IPS-18c (cell line): Measurements from ENCODE around the gene TMEM267.
"Not testable (repeated sequence)": the region's sequence is repeated elsewhere in the genome, so short reads cannot be mapped to it uniquely, and the experiment has no call there.

Experiments
- H3K4me3 ChIP-seq: 2 replicates; pipeline ENCODE4 v1.7.0; 2013; ENCODE audit warnings: low read depth, mild to moderate bottlenecking, low read length, moderate library complexity; ENCODE audit not compliant: insufficient read depth
- H3K9me3 ChIP-seq: one replicate; pipeline ENCODE4 v1.6.1; 2013; ENCODE audit warnings: mild to moderate bottlenecking, low read length, moderate library complexity; ENCODE audit not compliant: control insufficient read depth, insufficient read depth

TMEM267 gene, protein sequence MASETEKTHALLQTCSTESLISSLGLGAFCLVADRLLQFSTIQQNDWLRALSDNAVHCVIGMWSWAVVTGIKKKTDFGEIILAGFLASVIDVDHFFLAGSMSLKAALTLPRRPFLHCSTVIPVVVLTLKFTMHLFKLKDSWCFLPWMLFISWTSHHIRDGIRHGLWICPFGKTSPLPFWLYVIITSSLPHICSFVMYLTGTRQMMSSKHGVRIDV

DNA sequence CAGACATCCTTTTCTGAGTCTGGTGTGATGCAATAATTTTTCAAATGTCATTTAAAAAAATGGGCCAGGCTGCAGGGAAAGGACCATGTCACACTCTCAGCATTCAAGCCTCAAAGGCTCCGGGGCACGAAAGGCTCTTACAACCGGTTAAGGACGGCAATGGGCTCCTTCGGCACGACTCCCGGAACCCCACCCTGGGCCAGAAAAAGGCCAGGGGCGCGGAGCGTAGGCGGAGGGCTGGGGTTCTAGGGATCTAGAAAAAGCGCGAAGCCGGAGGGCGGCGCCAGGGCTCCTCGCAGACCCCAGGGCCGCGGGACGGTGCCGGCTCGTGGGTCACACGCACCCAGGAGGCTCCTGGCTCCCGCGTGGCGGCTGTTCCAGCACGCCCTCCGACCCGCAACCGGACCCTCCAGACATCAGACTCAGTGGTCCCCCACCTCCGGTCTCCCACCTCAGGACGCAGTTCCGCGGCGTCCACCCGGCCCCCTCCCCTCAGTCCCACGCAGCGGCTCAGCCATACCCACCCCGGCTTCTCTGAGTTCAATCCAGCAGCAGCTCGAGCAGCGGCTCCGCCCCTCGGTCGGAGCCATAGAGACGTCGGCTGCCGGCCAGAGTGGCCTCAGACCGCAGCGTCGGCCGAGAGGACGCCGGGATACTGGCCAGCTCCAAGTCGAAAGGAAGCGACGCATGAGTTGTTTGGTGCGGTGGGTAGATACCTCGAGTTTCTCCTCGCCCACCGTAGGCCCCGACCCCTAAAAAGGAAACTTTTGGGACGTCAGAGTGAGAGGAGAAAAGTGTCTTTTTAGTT is at the start of gene TMEM267:
TMEM267 (minus strand) TSS at position 568 of the 808 bp plus-strand sequence. CDS start 29,896 bp downstream, outside the sequence.
- H3K4me3 ChIP-seq, result peak within 1 kb of the TSS; percentile 95
- no peaks in the 10 kb centered on the region for H3K9me3 ChIP-seq

DNA sequence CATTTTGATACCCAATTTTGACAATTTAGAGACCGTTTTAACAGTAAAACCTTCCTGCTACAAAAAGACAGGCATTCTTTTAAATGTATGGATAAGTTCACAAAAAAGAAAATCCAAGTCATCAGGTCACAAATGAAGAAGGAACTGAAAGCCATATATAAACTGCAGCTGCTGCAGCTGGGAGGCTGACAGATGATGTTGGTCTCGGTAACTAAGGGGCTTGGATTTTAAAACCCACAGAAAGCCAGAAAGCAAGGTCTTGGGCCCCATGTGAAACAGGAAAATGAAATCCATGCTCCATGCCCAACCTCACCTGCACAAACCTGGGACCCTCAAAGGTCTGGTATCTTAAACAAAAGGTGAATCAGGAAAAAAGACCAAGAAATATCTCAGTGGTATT is 47.0 kb upstream of the TMEM267 start:
- no peak overlapping the region for H3K4me3 ChIP-seq
- H3K9me3 ChIP-seq, result no peaks in the 10 kb centered on the region

DNA sequence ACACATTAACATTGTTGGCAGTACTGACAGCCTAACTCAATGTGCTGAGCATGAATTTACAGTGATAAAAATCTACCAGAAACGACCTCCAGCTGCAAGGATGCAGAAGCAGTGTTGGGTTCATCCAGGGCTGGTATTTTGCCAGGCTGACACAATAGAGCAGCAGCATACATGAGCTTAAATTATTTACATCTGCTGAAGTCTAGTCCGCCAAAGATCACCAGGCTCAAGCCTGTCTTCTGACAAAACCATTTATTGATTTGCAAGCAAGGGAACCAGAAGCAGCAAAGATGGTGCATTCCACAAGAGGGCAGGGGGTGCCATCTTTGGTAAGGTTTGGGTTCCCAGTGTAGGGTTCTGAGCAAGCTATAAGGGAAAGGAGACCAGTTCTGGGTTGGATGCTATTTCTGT is 40.0 kb upstream of the TMEM267 start:
- no peaks in the 10 kb centered on the region for H3K9me3 ChIP-seq
- H3K4me3 ChIP-seq, result no peak overlapping the region

DNA sequence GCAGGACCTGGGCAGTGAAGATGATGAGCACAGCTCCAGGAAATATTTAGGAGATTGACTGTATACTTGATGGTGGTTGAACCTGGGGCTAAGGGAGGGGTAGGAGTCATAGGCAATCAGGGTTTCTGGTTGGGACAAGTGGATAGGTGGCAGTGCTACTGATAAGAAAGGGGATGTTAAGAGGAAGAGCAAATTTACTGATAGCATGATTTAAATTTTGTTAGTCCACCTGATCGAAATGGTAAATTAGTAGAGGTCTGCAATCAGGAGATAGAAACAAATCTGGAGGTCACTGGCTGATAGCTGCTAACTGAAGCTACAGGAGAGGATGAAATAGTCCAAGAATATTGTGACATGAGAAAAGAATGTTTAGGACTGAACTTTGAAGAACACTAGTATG is 37.0 kb upstream of the TMEM267 start:
- Histone ChIP-seq H3K4me3 (no peak overlapping the region), H3K9me3 (no peaks in the 10 kb centered on the region)

DNA sequence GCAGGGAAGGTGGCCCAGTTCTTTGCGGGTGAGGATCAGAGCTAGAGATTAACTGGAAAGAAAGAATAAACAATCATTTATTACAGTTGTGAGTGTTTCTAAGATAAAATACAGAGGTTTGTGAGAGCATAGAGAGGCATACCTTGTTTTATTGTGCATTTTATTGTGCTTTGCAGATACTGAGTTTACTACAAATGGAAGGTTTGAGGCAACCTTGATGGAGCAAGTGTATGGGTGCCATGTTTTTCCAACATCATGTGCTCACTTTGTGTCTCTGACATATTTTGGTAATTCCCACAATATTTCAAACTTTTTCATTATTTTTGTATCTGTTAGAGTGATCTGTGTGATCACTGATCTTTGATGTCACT is 32.0 kb upstream of the TMEM267 start:
- no peaks in the 10 kb centered on the region for H3K9me3 ChIP-seq
- H3K4me3 ChIP-seq, result peak overlapping the region; percentile 68; the same call in 1 of the 2 replicates

DNA sequence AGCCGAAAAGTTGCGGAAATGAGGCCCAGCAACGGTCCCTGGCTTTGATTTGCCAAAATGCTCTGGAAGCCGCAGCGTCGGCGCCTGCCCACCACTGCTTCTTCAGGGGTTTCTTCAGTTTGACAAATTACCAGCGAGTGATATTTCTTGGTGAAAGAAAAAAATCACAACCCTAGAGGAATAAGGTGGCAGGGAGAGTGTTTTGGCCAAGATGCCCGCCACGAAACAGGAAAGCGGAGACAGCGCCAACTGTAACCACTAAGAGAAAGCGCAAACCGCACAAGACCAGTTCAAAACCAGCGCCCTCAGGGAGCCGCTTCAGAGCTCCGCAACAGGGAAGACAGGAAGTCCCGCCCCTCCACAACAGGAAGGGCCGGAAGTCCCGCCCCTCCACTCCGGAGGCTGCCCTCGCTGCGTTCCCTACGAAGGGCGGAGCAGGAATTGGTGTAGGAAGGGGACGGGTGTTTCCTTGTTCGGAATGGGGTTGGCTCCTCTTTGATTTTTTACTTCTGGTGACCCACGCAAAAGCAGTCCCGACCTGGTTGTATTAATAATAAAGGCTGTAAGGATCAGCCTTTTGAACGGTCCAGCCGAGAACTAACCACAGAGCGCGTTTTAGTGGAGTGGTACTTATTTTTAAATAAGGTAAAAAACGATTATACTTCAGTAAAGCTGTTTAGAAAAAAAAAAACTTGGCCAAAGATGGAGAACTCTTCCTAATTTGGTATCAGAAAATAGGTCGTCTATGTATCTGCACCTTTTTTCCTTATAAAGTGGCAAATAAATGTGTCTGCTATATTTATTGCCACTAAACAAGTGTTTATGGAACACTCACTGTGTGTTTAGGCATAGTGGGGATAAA is 31.4 kb upstream of the TMEM267 start, which contains the start of gene C5orf34:
C5orf34 (minus strand) TSS at position 333 of the 862 bp plus-strand sequence. CDS start 5,809 bp downstream, outside the sequence.
- no peaks in the 10 kb centered on the region for H3K9me3 ChIP-seq
- H3K4me3 ChIP-seq, result peak within 1 kb of the TSS; percentile 68

DNA sequence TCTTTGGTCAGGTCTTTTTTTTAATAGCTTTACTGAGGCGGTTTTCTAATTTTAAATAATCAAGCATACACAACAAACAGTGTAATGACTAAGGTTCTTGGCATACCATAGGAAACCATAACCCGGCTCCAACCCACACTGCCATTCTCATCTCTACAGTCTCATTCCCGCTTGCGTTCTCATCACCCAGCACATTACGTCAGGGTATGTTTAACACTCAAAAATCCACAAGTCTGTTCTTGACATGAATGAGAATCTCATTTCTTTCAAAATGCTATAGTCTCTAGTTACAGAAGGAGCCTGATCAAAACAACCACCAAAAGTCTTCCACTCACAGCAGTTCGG is 30.8 kb upstream of the TMEM267 start:
- H3K9me3 ChIP-seq, result no peaks in the 10 kb centered on the region
- H3K4me3 ChIP-seq, result peak overlapping the region; percentile 68

DNA sequence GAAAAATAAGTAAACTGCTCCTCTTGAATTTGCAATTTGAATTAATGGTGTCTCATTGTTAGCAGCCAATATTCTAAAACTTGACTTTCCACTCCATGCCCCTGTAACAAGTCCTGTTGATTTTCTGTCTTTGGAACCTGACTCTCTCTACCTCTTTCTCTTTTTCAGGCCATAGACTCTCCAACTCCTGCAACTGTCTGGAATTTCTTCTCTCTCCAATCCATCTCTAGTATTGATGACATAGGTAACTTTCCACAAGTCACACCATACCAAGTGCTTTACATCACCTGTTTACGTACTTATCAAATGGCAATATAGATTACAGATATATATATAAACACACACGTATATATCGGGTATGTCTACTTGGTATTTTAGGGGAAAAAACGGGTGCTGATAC is 30.4 kb upstream of the TMEM267 start:
- Histone ChIP-seq H3K9me3 (no peaks in the 10 kb centered on the region), H3K4me3 (peak overlapping the region; percentile 68)

DNA sequence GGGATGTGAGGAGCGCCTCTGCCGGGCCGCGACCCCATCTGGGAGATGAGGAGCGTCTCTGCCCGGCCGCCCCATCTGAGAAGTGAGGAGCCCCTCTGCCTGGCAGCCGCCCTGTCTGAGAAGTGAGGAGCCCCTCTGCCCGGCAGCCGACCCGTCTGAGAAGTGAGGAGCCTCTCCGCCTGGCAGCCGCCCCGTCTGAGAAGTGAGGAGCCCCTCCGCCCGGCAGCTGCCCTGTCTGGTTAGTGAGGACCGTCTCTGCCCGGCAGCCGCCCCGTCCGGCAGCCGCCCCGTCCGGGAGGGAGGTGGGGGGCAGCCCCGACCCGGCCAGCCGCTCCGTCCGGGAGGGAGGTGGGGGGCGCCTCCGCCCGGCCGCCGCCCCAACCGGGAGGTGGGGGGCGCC is 27.4 kb upstream of the TMEM267 start:
- not testable (repeated sequence) for H3K4me3 ChIP-seq, H3K9me3 ChIP-seq

DNA sequence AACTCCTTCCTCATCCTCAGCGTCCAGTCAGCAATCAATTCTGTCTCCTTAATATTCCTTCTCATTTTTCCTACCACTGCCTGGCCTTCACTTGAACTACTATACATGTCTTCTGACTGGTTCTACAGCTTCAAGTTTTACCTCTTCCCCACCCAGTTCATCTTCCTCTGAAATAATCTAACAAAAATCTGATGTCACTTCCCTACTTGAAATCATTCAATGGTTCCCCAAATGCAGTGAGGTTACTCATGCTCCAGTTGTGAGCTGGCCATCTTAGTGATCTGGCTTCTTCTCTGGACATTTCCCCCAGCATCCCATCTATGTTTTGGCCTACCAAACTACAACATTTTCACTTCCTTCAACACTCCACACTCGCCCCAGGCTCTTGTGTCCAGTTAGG is 14.9 kb upstream of the TMEM267 start:
- Histone ChIP-seq H3K4me3 (no peak overlapping the region), H3K9me3 (no peaks in the 10 kb centered on the region)

DNA sequence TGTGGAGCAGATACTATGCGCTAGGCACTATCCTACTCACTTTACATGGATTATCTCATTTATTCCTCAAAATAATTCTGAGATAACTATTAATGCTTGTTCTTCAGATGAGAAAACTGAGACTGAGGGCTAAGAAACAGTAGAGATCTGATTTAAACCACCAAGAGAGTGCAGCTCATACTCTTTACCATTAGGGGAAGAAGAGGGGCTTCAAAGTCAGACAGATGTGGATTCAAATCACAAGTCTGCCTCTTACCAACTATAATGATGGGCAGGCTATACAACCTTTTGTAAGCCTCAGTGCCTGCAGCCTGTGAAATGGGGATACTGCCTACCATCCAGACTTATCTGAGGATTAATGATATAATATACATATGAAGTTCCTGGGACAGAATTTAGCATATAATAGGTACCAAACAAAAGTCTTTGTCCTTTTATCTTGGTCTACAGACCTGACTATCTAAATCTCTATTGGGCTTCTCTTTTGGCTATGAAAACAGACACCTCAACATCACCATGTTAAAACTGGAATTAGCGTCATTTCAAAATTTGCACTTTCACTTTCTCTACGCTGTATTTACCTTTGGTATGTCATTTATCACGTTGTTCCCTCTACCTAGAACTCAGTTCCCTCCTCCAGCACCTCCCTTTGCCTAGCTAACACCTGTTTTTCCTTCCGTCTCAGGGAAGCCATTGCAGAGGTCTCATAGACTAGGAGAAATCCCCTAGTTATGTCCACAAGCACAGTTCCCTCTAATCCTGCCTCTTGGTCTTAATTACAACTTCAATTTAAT is 13.8 kb upstream of the TMEM267 start:
- Histone ChIP-seq H3K4me3 (no peak overlapping the region), H3K9me3 (no peaks in the 10 kb centered on the region)

DNA sequence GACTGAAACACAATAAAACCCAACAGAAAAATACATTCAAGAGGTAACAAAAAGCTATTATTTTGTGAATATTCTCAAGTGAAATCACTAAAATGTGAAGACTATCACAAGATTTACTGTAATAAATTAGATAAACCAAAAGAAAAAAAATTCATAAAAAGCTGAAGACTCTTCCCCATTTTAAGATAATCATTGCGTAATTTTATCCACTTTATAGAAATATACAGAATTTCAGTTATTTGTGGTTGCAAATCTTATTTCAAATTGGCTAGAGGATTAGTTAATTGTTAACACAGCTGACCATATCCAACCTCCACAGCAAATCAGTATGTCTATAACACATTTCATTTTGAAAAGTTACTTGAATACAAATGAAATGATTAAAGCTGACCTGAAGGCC is 7.7 kb upstream of the TMEM267 start:
- Histone ChIP-seq H3K4me3 (no peak overlapping the region), H3K9me3 (no peaks in the 10 kb centered on the region)

DNA sequence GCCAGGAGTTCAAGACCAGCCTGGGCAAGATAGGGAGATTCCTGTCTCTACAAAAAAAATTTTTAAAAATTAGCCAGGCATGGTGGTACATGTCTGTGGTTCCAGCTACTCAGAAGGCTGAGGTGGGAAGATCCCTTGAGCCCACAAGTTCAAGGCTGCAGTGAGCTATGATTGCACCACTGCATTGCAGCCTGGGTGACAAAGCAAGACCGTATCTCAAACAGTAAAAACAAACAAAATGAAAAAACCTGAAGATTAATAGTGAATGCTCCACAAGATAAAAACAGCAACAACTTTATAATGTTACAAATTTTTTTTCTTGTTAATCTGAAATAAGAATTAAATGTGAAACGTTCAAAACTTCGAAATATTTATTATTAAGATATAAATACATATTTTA is 2.7 kb upstream of the TMEM267 start:
- Histone ChIP-seq H3K4me3 (no peak overlapping the region), H3K9me3 (no peaks in the 10 kb centered on the region)

DNA sequence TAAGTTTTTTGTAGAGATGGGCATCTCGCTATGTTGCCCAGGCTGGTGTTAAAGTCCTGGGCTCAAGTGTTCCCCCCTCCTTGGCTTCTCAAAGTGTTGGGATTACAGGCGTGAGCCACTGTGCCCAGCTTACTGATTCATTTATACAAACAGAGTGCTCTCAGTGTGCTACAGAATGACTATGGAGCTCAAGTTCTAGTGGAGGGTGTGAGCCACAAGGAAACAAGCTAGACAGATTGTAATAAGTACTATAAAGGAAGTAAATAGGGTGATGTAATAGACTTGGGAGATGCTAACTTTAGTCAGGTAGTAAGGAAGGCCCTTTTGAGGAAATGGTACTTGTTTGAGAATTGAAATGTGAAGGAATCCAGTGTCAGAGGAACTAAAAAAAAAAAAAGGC is 1.7 kb upstream of the TMEM267 start:
- Histone ChIP-seq H3K9me3 (no peaks in the 10 kb centered on the region), H3K4me3 (no peak overlapping the region)

DNA sequence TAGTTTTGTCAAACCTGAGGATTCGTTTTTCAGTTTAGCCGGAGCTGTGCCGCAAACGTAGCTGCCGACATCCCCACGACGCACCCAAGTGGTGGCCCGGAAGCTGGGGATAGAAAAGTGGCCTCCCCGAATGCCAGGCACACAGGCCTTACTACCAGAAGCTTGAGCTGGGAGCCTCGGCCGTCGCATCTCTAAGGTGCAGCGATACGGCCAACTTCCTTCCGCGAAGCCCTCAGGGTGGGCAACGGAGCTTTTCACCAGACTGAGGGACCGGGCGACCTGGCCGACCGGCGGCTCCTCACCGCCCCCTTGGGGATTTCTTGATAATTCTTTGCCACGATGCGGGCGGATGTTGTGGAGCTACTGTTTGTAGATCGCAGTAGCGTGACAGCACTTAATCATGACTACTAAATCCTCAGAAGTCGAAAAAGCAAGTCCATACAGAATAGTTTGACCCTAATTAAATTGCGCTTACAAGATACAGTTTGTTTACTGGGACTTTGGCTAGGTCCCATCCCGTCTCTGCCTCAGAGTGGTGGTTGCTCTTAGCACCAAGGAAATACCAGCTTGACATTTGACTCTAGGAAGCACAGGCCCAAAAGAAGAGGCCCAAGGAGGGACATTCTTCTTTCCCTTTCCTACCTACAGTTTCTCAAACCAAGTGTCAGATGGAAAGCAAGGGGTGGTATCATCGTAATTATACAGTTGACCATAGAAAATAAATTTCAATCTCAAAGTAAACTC is 613 bp upstream of the TMEM267 start:
- Histone ChIP-seq H3K9me3 (no peaks in the 10 kb centered on the region), H3K4me3 (peak overlapping the region; percentile 95)

DNA sequence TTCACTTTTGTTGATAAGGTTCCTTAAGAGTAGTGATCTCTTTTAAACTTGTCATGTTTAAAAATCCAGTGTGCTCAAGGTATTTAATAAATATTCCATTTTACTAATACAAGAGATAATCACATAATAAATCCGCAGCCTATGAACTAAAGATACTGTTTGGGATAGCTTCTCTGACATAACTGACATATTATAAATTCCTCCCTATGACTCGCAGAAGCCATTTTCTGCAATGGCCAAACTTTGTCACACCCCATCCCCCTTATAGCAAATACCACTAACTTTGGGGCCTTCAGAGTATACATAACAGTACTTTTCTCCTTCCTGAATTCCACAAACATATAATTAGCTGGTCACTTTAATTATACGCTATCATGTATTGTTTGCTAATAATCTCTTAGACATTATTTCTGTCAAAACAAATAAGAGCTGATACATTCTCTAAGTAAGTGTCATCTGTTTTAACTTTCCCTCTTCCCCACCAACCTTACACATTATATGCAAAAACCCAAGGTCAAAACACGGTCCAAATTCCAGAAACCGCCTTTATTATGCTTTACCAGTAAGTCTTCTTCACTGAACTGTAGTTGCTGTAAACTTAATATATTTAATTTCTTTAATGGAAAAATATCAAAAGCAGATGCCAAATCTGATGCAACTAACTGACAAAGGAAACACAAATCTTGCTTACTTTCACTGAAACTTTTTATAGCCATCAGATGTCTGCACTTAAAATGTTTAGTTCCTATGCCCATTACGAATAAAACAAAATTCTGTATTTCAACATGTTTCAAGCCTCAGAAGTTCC is 971 bp downstream of the TMEM267 start:
- peak overlapping the region; percentile 95 for H3K4me3 ChIP-seq
- no peaks in the 10 kb centered on the region for H3K9me3 ChIP-seq
